ENCODE measurements around the gene EPM2AIP1. TPM values are rescaled to one million over a fixed set of nuclear protein-coding genes. Genes with fewer than 3 reads are reported as not detected.

Gene EPM2AIP1
- polyA plus RNA-seq, 1 experiment: 15.3 TPM

DNA sequence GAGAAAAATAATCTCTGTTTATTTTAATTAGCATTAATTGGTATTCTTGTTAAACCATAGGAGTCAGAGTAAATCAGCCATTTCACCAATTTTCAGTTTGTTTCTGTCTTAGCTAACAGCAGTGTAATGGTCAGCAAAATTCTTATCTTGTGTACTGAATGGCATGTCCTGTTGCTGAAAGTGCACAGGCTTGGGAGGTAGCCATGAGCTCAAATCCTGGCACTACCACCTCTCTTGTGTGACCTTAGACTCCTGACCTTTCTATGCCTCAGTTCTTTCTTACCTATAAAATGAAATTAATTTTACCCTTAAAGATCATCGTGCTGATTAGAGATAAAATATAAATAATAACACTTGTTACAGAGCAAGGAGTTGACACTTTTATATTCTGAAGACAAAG lies 36.2 kb upstream of the EPM2AIP1 start:
- CTCF ChIA-PET: interaction anchor here (0.6 kb wide), 1 partner anchor 39 kb away, joined by 5 read pairs; no protein-coding TSS in a partner anchor
- H3K27me3 ChIP-seq (ENCODE audit: control insufficient read depth, insufficient read depth, low read length): no peaks in the 10 kb centered on the region
- no peak for TF ChIP-seq CTCF (IDR thresholded peaks at IDR 0.05; ENCODE audit: low read depth, low read length)
- no peak overlapping the region for H3K27ac ChIP-seq (ENCODE audit: low read depth, low read length)
- H3K9me3 ChIP-seq (ENCODE audit: control insufficient read depth, insufficient read depth, low read length): no peaks in the 10 kb centered on the region; the same call in 1 of the 2 replicates
- DNase-seq (ENCODE audit: low read depth, low spot score): no peak
- H3K4me3 ChIP-seq (ENCODE audit: low read depth, low read length): no peak overlapping the region
- POLR2A ChIA-PET: no interaction called here

DNA sequence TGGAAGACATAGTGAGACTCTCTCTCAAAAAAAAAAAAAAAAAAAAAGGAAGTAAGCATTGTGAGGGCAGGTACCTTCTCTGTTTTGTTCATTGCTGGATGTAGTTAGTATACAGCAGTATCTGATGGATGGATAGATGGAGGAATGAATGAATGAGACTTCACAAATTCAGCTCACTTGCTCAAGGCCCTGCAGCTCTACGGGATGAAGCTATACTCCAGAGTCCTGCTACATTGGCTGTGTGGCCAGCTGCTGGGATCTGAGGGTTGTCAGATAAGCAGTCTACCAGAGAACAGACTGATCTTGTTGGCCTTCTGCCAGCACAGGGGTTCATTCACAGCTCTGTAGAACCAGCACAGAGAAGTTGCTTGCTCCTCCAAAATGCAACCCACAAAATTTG lies 35.4 kb upstream of the EPM2AIP1 start:
- ChIA-PET CTCF (interaction anchor here (1.2 kb wide), 1 partner anchor 185 kb away, joined by 4 read pairs; no protein-coding TSS in a partner anchor), POLR2A (no interaction called here)
- Histone ChIP-seq H3K9me3 (ENCODE audit: control insufficient read depth, insufficient read depth, low read length) (no peaks in the 10 kb centered on the region; the same call in 1 of the 2 replicates), H3K27me3 (ENCODE audit: control insufficient read depth, insufficient read depth, low read length) (no peaks in the 10 kb centered on the region), H3K27ac (ENCODE audit: low read depth, low read length) (no peak overlapping the region), H3K4me3 (ENCODE audit: low read depth, low read length) (no peak overlapping the region)
- DNase-seq (ENCODE audit: low read depth, low spot score): no peak
- TF ChIP-seq CTCF (IDR thresholded peaks at IDR 0.05; ENCODE audit: low read depth, low read length): no peak

GRCh38 chr3:37026851-37027250 lies 33.9 kb upstream of the EPM2AIP1 start:
- POLR2A ChIA-PET: no interaction called here
- CTCF ChIA-PET: interaction anchor here (1.0 to 1.1 kb wide), 2 partner anchors 54 to 186 kb away, joined by 3 read pairs; no protein-coding TSS in a partner anchor

GRCh38 chr3:37025561-37026335 lies 32.8 kb upstream of the EPM2AIP1 start:
- no peak for TF ChIP-seq CTCF (IDR thresholded peaks at IDR 0.05; ENCODE audit: low read depth, low read length)
- DNase-seq (ENCODE audit: low read depth, low spot score): no peak
- no peaks in the 10 kb centered on the region; the same call in 1 of the 2 replicates for H3K9me3 ChIP-seq (ENCODE audit: control insufficient read depth, insufficient read depth, low read length)
- POLR2A ChIA-PET: no interaction called here
- H3K4me3 ChIP-seq (ENCODE audit: low read depth, low read length): no peak overlapping the region
- CTCF ChIA-PET: interaction anchor here (0.7 to 2.6 kb wide), 5 partner anchors 10 to 195 kb away, joined by 3 to 29 read pairs (median 3); no protein-coding TSS in a partner anchor
- H3K27me3 ChIP-seq (ENCODE audit: control insufficient read depth, insufficient read depth, low read length): no peaks in the 10 kb centered on the region
- no peak overlapping the region for H3K27ac ChIP-seq (ENCODE audit: low read depth, low read length)

More at GRCh38 chr3:37026851-37027250, 33.9 kb upstream of the EPM2AIP1 start:
- no peaks in the 10 kb centered on the region; the same call in 1 of the 2 replicates for H3K9me3 ChIP-seq (ENCODE audit: control insufficient read depth, insufficient read depth, low read length)
- no peak overlapping the region for H3K4me3 ChIP-seq (ENCODE audit: low read depth, low read length)
- H3K27ac ChIP-seq (ENCODE audit: low read depth, low read length): no peak overlapping the region
- no peak for TF ChIP-seq CTCF (IDR thresholded peaks at IDR 0.05; ENCODE audit: low read depth, low read length)
- H3K27me3 ChIP-seq (ENCODE audit: control insufficient read depth, insufficient read depth, low read length): no peaks in the 10 kb centered on the region
- no peak for DNase-seq (ENCODE audit: low read depth, low spot score)

DNA sequence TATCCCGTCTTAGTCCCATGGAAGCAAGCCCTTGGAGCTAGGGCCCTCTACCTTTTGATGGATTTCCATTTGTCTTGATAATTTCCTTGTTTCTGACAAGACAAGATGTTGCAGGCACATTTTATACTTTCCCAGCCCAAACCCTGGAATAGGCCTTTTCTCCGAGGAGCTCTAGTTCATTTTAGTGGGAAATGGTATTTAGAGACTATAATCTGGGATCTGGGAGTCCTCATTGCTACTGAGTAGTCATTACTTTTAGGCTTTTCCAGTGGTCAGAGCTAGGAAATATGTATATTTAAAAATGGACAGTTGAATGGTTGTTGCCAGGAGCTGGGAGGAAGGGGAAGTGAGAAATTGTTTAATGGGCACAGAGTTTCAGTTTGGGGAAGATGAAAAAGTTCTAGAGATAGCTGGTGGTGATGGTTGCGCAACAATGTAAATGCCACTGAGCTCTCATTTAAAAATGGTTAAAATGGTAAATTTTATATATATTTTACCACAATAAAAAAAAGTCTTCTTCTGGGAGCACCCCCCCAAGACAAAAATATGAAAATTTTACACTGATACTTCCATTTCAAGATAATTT lies 32.0 kb upstream of the EPM2AIP1 start:
- Histone ChIP-seq H3K4me3 (ENCODE audit: low read depth, low read length) (no peak overlapping the region), H3K9me3 (ENCODE audit: control insufficient read depth, insufficient read depth, low read length) (no peaks in the 10 kb centered on the region; the same call in 1 of the 2 replicates), H3K27me3 (ENCODE audit: control insufficient read depth, insufficient read depth, low read length) (no peaks in the 10 kb centered on the region), H3K27ac (ENCODE audit: low read depth, low read length) (no peak overlapping the region)
- DNase-seq (ENCODE audit: low read depth, low spot score): no peak
- ChIA-PET CTCF (interaction anchor here (0.6 to 2.6 kb wide), 12 partner anchors 9 to 221 kb away, joined by 3 to 29 read pairs (median 3); no protein-coding TSS in a partner anchor), POLR2A (no interaction called here)
- TF ChIP-seq CTCF (IDR thresholded peaks at IDR 0.05; ENCODE audit: low read depth, low read length): no peak
